Measurements from ENCODE around the gene ENTREP1. TPM values are rescaled to one million over a fixed set of nuclear protein-coding genes. Genes with fewer than 3 reads are reported as not detected.

Gene ENTREP1
- total and polyA plus RNA-seq, 2 of the 4 experiments (the other 2 are of a cell fraction), result not detected

DNA sequence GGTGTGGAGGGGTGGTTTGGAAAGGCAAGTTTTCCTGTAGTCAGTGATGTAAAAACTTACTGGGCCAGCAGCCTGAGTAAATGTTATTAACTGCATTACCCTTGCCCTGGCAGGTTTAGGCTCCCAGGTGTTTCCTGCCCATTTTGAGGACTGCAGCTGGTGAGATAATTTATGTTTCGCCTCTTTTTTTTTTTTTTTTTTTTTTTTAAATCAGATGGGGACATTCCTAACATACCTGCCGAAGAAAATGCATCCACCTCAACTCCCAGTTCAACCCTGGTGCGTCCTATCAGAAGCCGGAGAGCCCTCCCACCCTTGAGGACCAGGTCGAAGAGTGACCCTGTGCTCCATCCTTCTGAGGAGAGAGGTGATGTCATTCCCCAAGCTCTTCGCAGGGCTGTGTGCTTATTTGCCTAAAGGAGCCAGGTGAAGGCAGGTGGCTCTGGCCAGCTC lies 60.6 kb downstream of the ENTREP1 start:
- Histone ChIP-seq H3K23ac (ENCODE audit: low read depth, low read length) (no peak overlapping the region), H4K20me1 (ENCODE audit: insufficient read depth, low read length) (no peaks in the 10 kb centered on the region), H2AK9ac (replicated peaks; ENCODE audit: low read depth, low read length, poor library complexity) (no peak overlapping the region), H2BK120ac (ENCODE audit: low read depth, low read length) (no peak overlapping the region), H3K4me1 (ENCODE audit: control insufficient read depth, insufficient read depth, low read length) (no peaks in the 10 kb centered on the region), H3K4me3 (ENCODE audit: insufficient read depth, low read depth, low read length) (no peak overlapping the region), H3K9me1 (ENCODE audit: insufficient read depth, low read length) (no peaks in the 10 kb centered on the region), H2BK5ac (ENCODE audit: low read depth, low read length, poor library complexity, severe bottlenecking) (no peak overlapping the region), H4K5ac (ENCODE audit: low read depth, low read length) (no peak overlapping the region), H2BK15ac (ENCODE audit: low read depth, low read length) (no peak overlapping the region), H3K14ac (replicated peaks; ENCODE audit: low read depth, low read length) (no peak overlapping the region), H3K79me1 (ENCODE audit: low read depth in 1 of 2, low read length in 2 of 2) (no peaks in the 10 kb centered on the region), H3K18ac (ENCODE audit: low read depth, low read length) (no peak overlapping the region), H2AK5ac (ENCODE audit: low read depth, low read length) (no peak overlapping the region), H3K56ac (ENCODE audit: extremely low read depth, insufficient read depth, low read length) (no peak overlapping the region), H3K9ac (ENCODE audit: low read depth, low read length) (no peak overlapping the region), H4K8ac (ENCODE audit: low read depth in 2 of 2, low read length in 2 of 2) (no peak overlapping the region), H3K4me2 (ENCODE audit: low read depth, low read length) (no peak overlapping the region), H3K9me3 (ENCODE audit: control insufficient read depth, insufficient read depth, low read length) (no peaks in the 10 kb centered on the region), H4K91ac (ENCODE audit: insufficient read depth, low read depth, low read length) (no peak overlapping the region), H3K4ac (ENCODE audit: low read depth, low read length) (no peak overlapping the region), H3K27ac (ENCODE audit: insufficient read depth, low read length) (no peak overlapping the region), H2BK20ac (ENCODE audit: low read depth, low read length) (no peak overlapping the region), H3K27me3 (ENCODE audit: control insufficient read depth, insufficient read depth, low read length) (peaks cover 35% of the 10 kb centered on the region), H2AFZ (replicated peaks; ENCODE audit: low read length, poor library complexity) (no peak overlapping the region), H3K36me3 (ENCODE audit: control insufficient read depth, insufficient read depth, low read length) (no peaks in the 10 kb centered on the region)
- DNase-seq, result no peak
- no peak for ATAC-seq (ENCODE audit: low read depth)
- dilution Hi-C loops (cut with HindIII; ENCODE audit: low sequenced_read_pairs, unreplicated experiment), result no loop called here
- in situ Hi-C loops (cut with MboI; ENCODE audit: low sequenced_read_pairs), result no loop called here
- TF ChIP-seq CEBPB (IDR thresholded peaks at IDR 0.05; ENCODE audit: low read depth, low read length), result no peak
- TF ChIP-seq, protein P1, sequence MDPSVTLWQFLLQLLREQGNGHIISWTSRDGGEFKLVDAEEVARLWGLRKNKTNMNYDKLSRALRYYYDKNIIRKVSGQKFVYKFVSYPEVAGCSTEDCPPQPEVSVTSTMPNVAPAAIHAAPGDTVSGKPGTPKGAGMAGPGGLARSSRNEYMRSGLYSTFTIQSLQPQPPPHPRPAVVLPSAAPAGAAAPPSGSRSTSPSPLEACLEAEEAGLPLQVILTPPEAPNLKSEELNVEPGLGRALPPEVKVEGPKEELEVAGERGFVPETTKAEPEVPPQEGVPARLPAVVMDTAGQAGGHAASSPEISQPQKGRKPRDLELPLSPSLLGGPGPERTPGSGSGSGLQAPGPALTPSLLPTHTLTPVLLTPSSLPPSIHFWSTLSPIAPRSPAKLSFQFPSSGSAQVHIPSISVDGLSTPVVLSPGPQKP (IDR thresholded peaks at IDR 0.05; ENCODE audit: borderline replicate concordance, low read depth, low read length), result no peak
- TF ChIP-seq POLR2A (IDR thresholded peaks at IDR 0.05; ENCODE audit: low read depth, low read length), result no peak
- TF ChIP-seq RFX5 (IDR thresholded peaks at IDR 0.05; ENCODE audit: low read depth, low read length), result no peak
- no peak for TF ChIP-seq RCOR1 (IDR thresholded peaks at IDR 0.05; ENCODE audit: insufficient replicate concordance, low read length)
- no peak for TF ChIP-seq NFE2L2 (IDR thresholded peaks at IDR 0.05; ENCODE audit: low read depth, low read length)
- TF ChIP-seq MAZ (IDR thresholded peaks at IDR 0.05; ENCODE audit: borderline replicate concordance, low read depth, low read length), result no peak
- no peak for TF ChIP-seq MXI1 (IDR thresholded peaks at IDR 0.05; ENCODE audit: borderline replicate concordance, low read depth, low read length)
- ChIA-PET POLR2A (ENCODE audit: unreplicated experiment) (no interaction called here), CTCF (no interaction called here)
- intact Hi-C loops (cut with micrococcal nuclease), result no loop called here
- BruUV-seq (replicated peaks), result no TSS peak
- no CpG with 5 or more reads among the region's 6 CpGs for WGBS, 2 experiments (ENCODE audit: extremely low coverage in 2 of 2, insufficient read length in 1 of 2)

All from IMR-90 (cell line).